K562 (cell line): ENCODE data around the gene PUDP. TPM values are rescaled to one million over a fixed set of nuclear protein-coding genes. Genes with fewer than 3 reads are reported as not detected.

Experiments
- ATAC-seq: fragments of 200-7000 bp; cut with Tn5 transposase; 3 replicates; pipeline ENCODE4 v1.9.1; 2020; ENCODE audit warnings: moderate library complexity
- BruUV-seq: library from RNA; stranded (reverse); fragments of 400-500 nt; replicated peaks from 2 replicates; lab custom pipeline; 2021; lab: Mats Ljungman, UMichigan
- CTCF ChIA-PET: fragments of 300-600 bp; formaldehyde crosslinking; extraction: SDS; loops from one replicate; lab custom pipeline; 2021; ENCODE audit warnings: low intra/inter-chr PET ratio; lab: Yijun Ruan, JAX
- POLR2A ChIA-PET: fragments of 300-600, 350-650 bp; sonication (Branson Sonifier 250); formaldehyde crosslinking; extraction: SDS; loops from one replicate; lab custom pipeline; 2021; ENCODE audit warnings: antibody characterized with exemption, inconsistent platforms; lab: Yijun Ruan, JAX
- DNase-seq, 4 experiments: peaks; one replicate each; pipeline versions ENCODE4 v3.0.0 to v3.0.0-alpha.2; 2011 to 2018; ENCODE audit warnings: low spot score in 3 of 4, mixed read lengths in 3 of 4; ENCODE audit errors: extremely low read depth in 1 of 4
- FAIRE-seq: peaks from 2 replicates; lab custom pipeline; 2011; peaks lifted over from hg19 to GRCh38; lab: Jason Lieb, UNC
- H2AFZ ChIP-seq: 2 replicates; pipeline ENCODE4 v1.6.0; 2011; ENCODE audit warnings: low read depth, low read length, control low read depth, inconsistent platforms
- H3K27ac ChIP-seq: fragments of 200-600 bp; 3 replicates; pipeline ENCODE4 v1.8.0; 2011; ENCODE audit warnings: low read depth, mild to moderate bottlenecking, control low read depth, inconsistent platforms, low read length, moderate library complexity, mixed read lengths; ENCODE audit errors: extremely low read depth
- H3K27me3 ChIP-seq, 2 experiments: fragments of 300-600 bp in 1 of 2; 2 replicates in 1 of 2; 3 replicates in 1 of 2; pipeline versions ENCODE4 v1.6.0 to v1.8.0; 2011; ENCODE audit warnings: inconsistent platforms in 2 of 2, low read length in 2 of 2, mild to moderate bottlenecking in 1 of 2, mixed read lengths in 1 of 2, moderate library complexity in 1 of 2; ENCODE audit not compliant: control insufficient read depth in 2 of 2, insufficient read depth in 2 of 2
- H3K36me3 ChIP-seq: fragments of 300-600 bp; 3 replicates; pipeline ENCODE4 v1.8.0; 2011; ENCODE audit warnings: mild to moderate bottlenecking, low read length, inconsistent platforms; ENCODE audit not compliant: control insufficient read depth, insufficient read depth
- H3K4me1 ChIP-seq, 2 experiments: fragments of 200-600 bp in 1 of 2; replicated peaks in 1 of 2; 2 replicates in 1 of 2; 3 replicates in 1 of 2; pipeline versions ENCODE4 v1.5.1 to v1.8.0; 2011; ENCODE audit warnings: inconsistent platforms in 2 of 2, low read length in 2 of 2, mild to moderate bottlenecking in 1 of 2, mixed read lengths in 1 of 2, moderate library complexity in 1 of 2; ENCODE audit not compliant: control insufficient read depth in 2 of 2, insufficient read depth in 2 of 2
- H3K4me2 ChIP-seq: 2 replicates; pipeline ENCODE4 v1.6.1; 2011; ENCODE audit warnings: low read length, control low read depth, inconsistent platforms, mixed read lengths; ENCODE audit not compliant: insufficient read depth
- H3K4me3 ChIP-seq: fragments of 200-600 bp; sonication (generic), shearing (Covaris generic); 2 replicates; pipeline ENCODE4 v1.5.1; 2016; ENCODE audit warnings: control low read depth, inconsistent platforms
- H3K79me2 ChIP-seq: fragments of 200-600 bp; 3 replicates; pipeline ENCODE4 v1.8.0; 2011; ENCODE audit warnings: low read length, inconsistent platforms; ENCODE audit not compliant: control insufficient read depth, insufficient read depth
- H3K9ac ChIP-seq, 2 experiments: 2 replicates each; pipeline versions ENCODE4 v1.6.0 to v1.6.1; 2011; ENCODE audit warnings: low read depth in 2 of 2, low read length in 2 of 2, control low read depth in 1 of 2, inconsistent platforms in 1 of 2, mild to moderate bottlenecking in 1 of 2, mixed read lengths in 1 of 2; ENCODE audit not compliant: insufficient read depth in 1 of 2
- H3K9me1 ChIP-seq: one replicate; pipeline ENCODE4 v1.6.0; 2011; ENCODE audit warnings: inconsistent platforms, mild to moderate bottlenecking, low read length, moderate library complexity; ENCODE audit not compliant: control insufficient read depth, insufficient read depth
- H3K9me3 ChIP-seq: replicated peaks from 2 replicates; pipeline ENCODE4 v1.5.1; 2011; ENCODE audit warnings: low read depth, low read length, inconsistent platforms; ENCODE audit not compliant: control insufficient read depth, insufficient read depth
- H4K20me1 ChIP-seq: replicated peaks from 2 replicates; pipeline ENCODE4 v1.6.1; 2011; ENCODE audit warnings: low read length, inconsistent platforms, mixed read lengths; ENCODE audit not compliant: control insufficient read depth, insufficient read depth
- ASH1L ChIP-seq: fragments of 450-650 bp; IDR thresholded peaks from 2 replicates; pipeline ENCODE4 v1.6.1; 2018; ENCODE audit warnings: borderline replicate concordance, mild to moderate bottlenecking, low read depth; ENCODE audit not compliant: partially characterized antibody
- DPF2 ChIP-seq: fragments of 450-650 bp; IDR thresholded peaks from 2 replicates; pipeline ENCODE4 v1.6.1; 2016
- EP300 ChIP-seq: IDR thresholded peaks from 2 replicates; pipeline ENCODE4 v1.6.1; 2012; ENCODE audit warnings: low read length, improper control_type of control experiment
- GTF2E2 ChIP-seq: fragments of 200-800 bp; sonication (Bioruptor generic); IDR thresholded peaks from 2 replicates; pipeline ENCODE4 v1.6.1; 2016; ENCODE audit warnings: missing genetic modification characterization, missing compliant biosample characterization
- HIVEP1 ChIP-seq: fragments of 250-450 bp; sonication (Bioruptor Pico); IDR thresholded peaks from 2 replicates; pipeline ENCODE4 v1.4.0; 2020; ENCODE audit warnings: mild to moderate bottlenecking
- NFE2L1 ChIP-seq: fragments of 450-650 bp; IDR thresholded peaks from 2 replicates; pipeline ENCODE4 v1.6.1; 2016; ENCODE audit warnings: missing genetic modification characterization, low read depth, mild to moderate bottlenecking, missing compliant biosample characterization, moderate library complexity, borderline replicate concordance
- SRF ChIP-seq, 2 experiments: fragments of 250-450, 450-650 bp in 1 of 2; sonication (Bioruptor Pico) in 1 of 2; sonication (generic) in 1 of 2; formaldehyde crosslinking; IDR thresholded peaks; 2 replicates each; pipeline versions ENCODE4 v1.5.0 to v1.5.1; 2020 to 2022; ENCODE audit warnings: mild to moderate bottlenecking in 1 of 2, missing genetic modification reagents in 1 of 2
- TCF3 ChIP-seq: sonication (generic); formaldehyde crosslinking; IDR thresholded peaks from 2 replicates; pipeline ENCODE4 v1.4.0; 2020; ENCODE audit warnings: mild to moderate bottlenecking, missing genetic modification reagents
- ZBTB7A ChIP-seq: IDR thresholded peaks from 2 replicates; pipeline ENCODE4 v1.6.1; 2011; ENCODE audit warnings: low read depth, mild to moderate bottlenecking, low read length, moderate library complexity, borderline replicate concordance; ENCODE audit not compliant: control insufficient read depth
- ZNF217 ChIP-seq: sonication (generic); formaldehyde crosslinking; IDR thresholded peaks from 2 replicates; pipeline ENCODE4 v1.8.0; 2022; ENCODE audit warnings: mild to moderate bottlenecking, missing genetic modification reagents
- ZNF232 ChIP-seq: sonication (generic); formaldehyde crosslinking; IDR thresholded peaks from 2 replicates; pipeline ENCODE4 v1.8.0; 2022; ENCODE audit warnings: mild to moderate bottlenecking, missing genetic modification reagents
- ZNF695 ChIP-seq: fragments of 450-650 bp; formaldehyde crosslinking; IDR thresholded peaks from 2 replicates; pipeline ENCODE4 v1.4.0; 2020; ENCODE audit warnings: mild to moderate bottlenecking, moderate library complexity
- WGBS: fragments of 100-300 bp; shearing (Covaris generic); methylation state at CpG from one replicate; pipeline ENCODE4 v1.1.6; 2016; ENCODE audit warnings: low coverage, mixed read lengths; ENCODE audit not compliant: insufficient coverage; ENCODE audit errors: missing lambda C conversion rate; 5-methylcytosine and 5-hydroxymethylcytosine counted together
- in situ Hi-C: fragments of 300-500 bp; cut with MboI; formaldehyde crosslinking; loops from 4 replicates; pipeline ENCODE4 v1.15.0; 2018; ENCODE audit warnings: inconsistent platforms, mixed read lengths
- intact Hi-C: fragments of 100-400 bp; cut with micrococcal nuclease; formaldehyde crosslinking; loops from 2 replicates; pipeline ENCODE4 v1.14.2; 2022
- polyA plus RNA-seq, 8 experiments: library from polyadenylated mRNA; depleted of rRNA in 4 of 8; stranded (reverse) in 5 of 8; unstranded in 3 of 8; fragments of >200 nt; fragmentation: Nextera tagmentation in 2 of 8; fragmentation: Illumina TruSeq in 1 of 8; extraction: Ambion mirVana in 2 of 8; extraction: Trizol in 1 of 8; gene quantifications; 2 replicates each; pipeline versions ENCODE4 v1.2.1 to v1.2.3, GENCODE V29; 2011 to 2014; ENCODE audit warnings: inconsistent platforms in 1 of 8, missing spikeins in 1 of 8
- total RNA-seq, 7 experiments: library from RNA; depleted of rRNA in 6 of 7; stranded (reverse); fragments of >200 nt in 6 of 7; fragmentation: Illumina TruSeq in 2 of 7; extraction: Trizol in 2 of 7; gene quantifications; 2 replicates each; pipeline versions ENCODE4 v1.2.1 to v1.2.3, GENCODE V29; 2011 to 2021; ENCODE audit warnings: low replicate concordance in 1 of 7
- TF ChIP-seq, protein P1 (sequence below), 3 experiments: fragments of 200-800 bp in 1 of 3; fragments of 250-450 bp in 1 of 3; fragments of 450-650 bp in 1 of 3; sonication (Bioruptor Pico) in 1 of 3; sonication (Bioruptor generic) in 1 of 3; formaldehyde crosslinking in 1 of 3; IDR thresholded peaks; 2 replicates each; pipeline versions ENCODE4 v1.6.1 to v1.8.0; 2016 to 2022; ENCODE audit warnings: mild to moderate bottlenecking in 2 of 3, missing genetic modification characterization in 2 of 3, missing compliant biosample characterization in 1 of 3, moderate library complexity in 1 of 3
- TF ChIP-seq, protein P2 (sequence below): fragments of 250-450 bp; sonication (Bioruptor Pico); IDR thresholded peaks from 2 replicates; pipeline ENCODE4 v1.8.0; 2021; ENCODE audit warnings: moderate library complexity, mild to moderate bottlenecking, inconsistent platforms
- TF ChIP-seq, protein P3 (sequence below): fragments of 250-450 bp; sonication (Bioruptor Pico); IDR thresholded peaks from 2 replicates; pipeline ENCODE4 v1.8.0; 2021; ENCODE audit warnings: moderate library complexity, mild to moderate bottlenecking, inconsistent platforms

Gene PUDP
- total and polyA plus RNA-seq, 9 of the 15 experiments (the other 6 are each of a cell fraction or from before 2014, with no cell fraction given), result 13.6 to 63.0 (median 29.2) TPM

DNA sequence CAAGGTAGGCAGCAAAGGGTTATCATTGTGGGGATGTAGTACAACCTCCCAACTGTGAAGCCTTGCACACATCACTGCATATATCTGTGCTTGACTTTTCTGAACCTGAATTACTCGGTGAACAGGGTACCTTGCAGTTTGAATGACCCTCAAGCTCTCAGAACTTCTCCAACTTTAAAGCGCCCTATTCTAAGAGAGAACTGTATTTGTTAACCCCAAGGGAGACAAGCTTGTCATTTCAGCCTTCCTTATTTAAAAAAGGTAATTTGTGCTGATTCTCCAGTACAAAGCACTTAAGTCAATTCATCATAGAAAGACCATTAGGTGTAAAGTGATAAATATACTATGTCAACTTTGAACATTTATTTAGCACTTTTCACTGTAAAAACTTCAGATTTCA, 122.5 kb downstream of the PUDP start:
- H3K9ac ChIP-seq, result no peak overlapping the region
- intact Hi-C loops (no loop called here), in situ Hi-C loops (no loop called here)
- no peak for ATAC-seq
- no peaks in the 10 kb centered on the region for H3K9me3 ChIP-seq
- no peaks in the 10 kb centered on the region for H4K20me1 ChIP-seq
- no peak overlapping the region for H3K4me3 ChIP-seq
- no peaks in the 10 kb centered on the region for H3K79me2 ChIP-seq
- 0% methylated on average over 2 of the region's 2 CpGs for WGBS
- H3K4me1 ChIP-seq, result no peaks in the 10 kb centered on the region
- no peak overlapping the region for H2AFZ ChIP-seq
- H3K4me2 ChIP-seq, result no peak overlapping the region
- H3K27ac ChIP-seq, result no peak overlapping the region
- no peaks in the 10 kb centered on the region for H3K9me1 ChIP-seq
- ChIA-PET POLR2A (no interaction called here), CTCF (no interaction called here)
- DNase-seq, result no peak
- TF ChIP-seq, protein P1, sequence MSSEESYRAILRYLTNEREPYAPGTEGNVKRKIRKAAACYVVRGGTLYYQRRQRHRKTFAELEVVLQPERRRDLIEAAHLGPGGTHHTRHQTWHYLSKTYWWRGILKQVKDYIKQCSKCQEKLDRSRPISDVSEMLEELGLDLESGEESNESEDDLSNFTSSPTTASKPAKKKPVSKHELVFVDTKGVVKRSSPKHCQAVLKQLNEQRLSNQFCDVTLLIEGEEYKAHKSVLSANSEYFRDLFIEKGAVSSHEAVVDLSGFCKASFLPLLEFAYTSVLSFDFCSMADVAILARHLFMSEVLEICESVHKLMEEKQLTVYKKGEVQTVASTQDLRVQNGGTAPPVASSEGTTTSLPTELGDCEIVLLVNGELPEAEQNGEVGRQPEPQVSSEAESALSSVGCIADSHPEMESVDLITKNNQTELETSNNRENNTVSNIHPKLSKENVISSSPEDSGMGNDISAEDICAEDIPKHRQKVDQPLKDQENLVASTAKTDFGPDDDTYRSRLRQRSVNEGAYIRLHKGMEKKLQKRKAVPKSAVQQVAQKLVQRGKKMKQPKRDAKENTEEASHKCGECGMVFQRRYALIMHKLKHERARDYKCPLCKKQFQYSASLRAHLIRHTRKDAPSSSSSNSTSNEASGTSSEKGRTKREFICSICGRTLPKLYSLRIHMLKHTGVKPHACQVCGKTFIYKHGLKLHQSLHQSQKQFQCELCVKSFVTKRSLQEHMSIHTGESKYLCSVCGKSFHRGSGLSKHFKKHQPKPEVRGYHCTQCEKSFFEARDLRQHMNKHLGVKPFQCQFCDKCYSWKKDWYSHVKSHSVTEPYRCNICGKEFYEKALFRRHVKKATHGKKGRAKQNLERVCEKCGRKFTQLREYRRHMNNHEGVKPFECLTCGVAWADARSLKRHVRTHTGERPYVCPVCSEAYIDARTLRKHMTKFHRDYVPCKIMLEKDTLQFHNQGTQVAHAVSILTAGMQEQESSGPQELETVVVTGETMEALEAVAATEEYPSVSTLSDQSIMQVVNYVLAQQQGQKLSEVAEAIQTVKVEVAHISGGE (CRISPR knock-in tag; IDR thresholded peaks at IDR 0.05), result no peak
- TF ChIP-seq GTF2E2 (tag) (no peak), EP300 (no peak), NFE2L1 (tag) (no peak), DPF2 (no peak), ZNF217 (CRISPR knock-in tag) (no peak), SRF (CRISPR knock-in tag; IDR thresholded peaks at IDR 0.05) (no peak), ZNF695 (CRISPR knock-in tag) (no peak), HIVEP1 (CRISPR knock-in tag) (no peak), TCF3 (CRISPR knock-in tag) (no peak), ASH1L (no peak), ZBTB7A (no peak), ZNF232 (CRISPR knock-in tag) (no peak)
- TF ChIP-seq, protein P2, sequence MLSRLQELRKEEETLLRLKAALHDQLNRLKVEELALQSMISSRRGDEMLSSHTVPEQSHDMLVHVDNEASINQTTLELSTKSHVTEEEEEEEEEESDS (CRISPR knock-in tag), result no peak
- TF ChIP-seq, protein P3, sequence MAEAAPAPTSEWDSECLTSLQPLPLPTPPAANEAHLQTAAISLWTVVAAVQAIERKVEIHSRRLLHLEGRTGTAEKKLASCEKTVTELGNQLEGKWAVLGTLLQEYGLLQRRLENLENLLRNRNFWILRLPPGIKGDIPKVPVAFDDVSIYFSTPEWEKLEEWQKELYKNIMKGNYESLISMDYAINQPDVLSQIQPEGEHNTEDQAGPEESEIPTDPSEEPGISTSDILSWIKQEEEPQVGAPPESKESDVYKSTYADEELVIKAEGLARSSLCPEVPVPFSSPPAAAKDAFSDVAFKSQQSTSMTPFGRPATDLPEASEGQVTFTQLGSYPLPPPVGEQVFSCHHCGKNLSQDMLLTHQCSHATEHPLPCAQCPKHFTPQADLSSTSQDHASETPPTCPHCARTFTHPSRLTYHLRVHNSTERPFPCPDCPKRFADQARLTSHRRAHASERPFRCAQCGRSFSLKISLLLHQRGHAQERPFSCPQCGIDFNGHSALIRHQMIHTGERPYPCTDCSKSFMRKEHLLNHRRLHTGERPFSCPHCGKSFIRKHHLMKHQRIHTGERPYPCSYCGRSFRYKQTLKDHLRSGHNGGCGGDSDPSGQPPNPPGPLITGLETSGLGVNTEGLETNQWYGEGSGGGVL (CRISPR knock-in tag), result no peak
- no peaks in the 10 kb centered on the region for H3K27me3 ChIP-seq
- BruUV-seq, result no TSS peak
- no peak for FAIRE-seq
- no peaks in the 10 kb centered on the region for H3K36me3 ChIP-seq
